Karpas-422 (cell line): ENCODE results near the gene NEGR1. TPM values are rescaled to one million over a fixed set of nuclear protein-coding genes. Genes with fewer than 3 reads are reported as not detected.

Experiments used
- DNase-seq: peaks from one replicate; pipeline ENCODE4 v3.0.0-alpha.2; 2015
- H2AFZ ChIP-seq: fragments of 200-600 bp; sonication (generic); 2 replicates; pipeline ENCODE4 v1.6.1; 2014; ENCODE audit warnings: antibody characterized with exemption, low read length, mixed read lengths
- H3K27ac ChIP-seq: fragments of 200-600 bp; sonication (generic); 2 replicates; pipeline ENCODE4 v1.5.1; 2014; ENCODE audit warnings: mild to moderate bottlenecking, low read length, moderate library complexity
- H3K27me3 ChIP-seq: fragments of 200-600 bp; sonication (generic); 2 replicates; pipeline ENCODE4 v1.6.1; 2014; ENCODE audit warnings: low read length, mixed read lengths
- H3K36me3 ChIP-seq: fragments of 200-600 bp; sonication (generic); 2 replicates; pipeline ENCODE4 v1.6.1; 2014; ENCODE audit warnings: low read length, mixed read lengths; ENCODE audit not compliant: insufficient read depth
- H3K4me1 ChIP-seq: fragments of 200-600 bp; sonication (generic); 2 replicates; pipeline ENCODE4 v1.6.1; 2014; ENCODE audit warnings: mild to moderate bottlenecking, low read length, mixed read lengths
- H3K4me2 ChIP-seq: fragments of 200-600 bp; sonication (generic); 2 replicates; pipeline ENCODE4 v1.6.1; 2014; ENCODE audit warnings: low read length, low read depth, mild to moderate bottlenecking; ENCODE audit not compliant: poor library complexity, severe bottlenecking
- H3K4me3 ChIP-seq: fragments of 200-600 bp; sonication (generic); 2 replicates; pipeline ENCODE4 v1.5.1; 2014; ENCODE audit warnings: mild to moderate bottlenecking, antibody characterized with exemption, low read length, mixed read lengths
- H3K79me2 ChIP-seq: fragments of 200-600 bp; sonication (generic); 2 replicates; pipeline ENCODE4 v1.6.1; 2014; ENCODE audit warnings: mild to moderate bottlenecking, low read length, mixed read lengths
- H3K9ac ChIP-seq: fragments of 200-600 bp; sonication (generic); 2 replicates; pipeline ENCODE4 v1.6.0; 2014; ENCODE audit warnings: low read length
- H3K9me2 ChIP-seq: fragments of 200-600 bp; sonication (generic), shearing (Covaris generic); replicated peaks from 2 replicates; pipeline ENCODE4 v1.6.0; 2014; ENCODE audit warnings: mild to moderate bottlenecking, low read length, moderate library complexity; ENCODE audit not compliant: insufficient read depth
- H3K9me3 ChIP-seq: fragments of 300-700, 200-600 bp; sonication (generic); 2 replicates; pipeline ENCODE4 v1.6.1; 2014; ENCODE audit warnings: low read length, mixed read lengths
- H4K20me1 ChIP-seq: fragments of 200-600 bp; sonication (generic); 2 replicates; pipeline ENCODE4 v1.6.1; 2014; ENCODE audit warnings: mild to moderate bottlenecking, antibody characterized with exemption, low read length, low read depth; ENCODE audit not compliant: insufficient read depth
- total RNA-seq: library from RNA; depleted of rRNA; stranded (reverse); fragments of >200 nt; shearing (Covaris generic); gene quantifications from 2 replicates; pipeline ENCODE4 v1.2.3, GENCODE V29; 2014; ENCODE audit warnings: low replicate concordance

The NEGR1 gene
- total RNA-seq, 1 experiment from 2014 or later = not detected

- no peak overlapping the region for H3K27ac ChIP-seq
- no peaks in the 10 kb centered on the region for H3K9me2 ChIP-seq
- H3K9ac ChIP-seq = no peak overlapping the region
- H4K20me1 ChIP-seq = no peaks in the 10 kb centered on the region
- H3K9me3 ChIP-seq = no peaks in the 10 kb centered on the region
- no peak overlapping the region for H3K4me3 ChIP-seq
- H2AFZ ChIP-seq = no peak overlapping the region
- H3K27me3 ChIP-seq = no peaks in the 10 kb centered on the region
- no peaks in the 10 kb centered on the region for H3K79me2 ChIP-seq
- no peak for DNase-seq
- no peaks in the 10 kb centered on the region for H3K4me1 ChIP-seq
- H3K36me3 ChIP-seq = no peaks in the 10 kb centered on the region
- no peak overlapping the region for H3K4me2 ChIP-seq
These were observed 696.3 kb downstream of the NEGR1 start for GRCh38 chr1:71586030-71586429.

- peaks cover 3% of the 10 kb centered on the region; the same call in 1 of the 2 replicates for H3K9me3 ChIP-seq
- no peaks in the 10 kb centered on the region for H3K4me1 ChIP-seq
- no peak overlapping the region for H3K4me3 ChIP-seq
- no peaks in the 10 kb centered on the region for H3K36me3 ChIP-seq
- H3K9me2 ChIP-seq = no peaks in the 10 kb centered on the region
- no peak overlapping the region for H2AFZ ChIP-seq
- H3K4me2 ChIP-seq = no peak overlapping the region
- no peaks in the 10 kb centered on the region for H3K27me3 ChIP-seq
- no peak overlapping the region for H3K9ac ChIP-seq
- no peak overlapping the region for H3K27ac ChIP-seq
- H3K79me2 ChIP-seq = no peaks in the 10 kb centered on the region
- no peaks in the 10 kb centered on the region for H4K20me1 ChIP-seq
- no peak for DNase-seq
These were observed 698.6 kb downstream of the NEGR1 start for GRCh38 chr1:71583756-71584155.

- no peak overlapping the region for H3K27ac ChIP-seq
- H3K9ac ChIP-seq = no peak overlapping the region
- no peak overlapping the region for H3K4me3 ChIP-seq
- H3K4me1 ChIP-seq = no peaks in the 10 kb centered on the region
- H3K4me2 ChIP-seq = no peak overlapping the region
- H3K79me2 ChIP-seq = no peaks in the 10 kb centered on the region
- DNase-seq = no peak
- H3K9me3 ChIP-seq = peaks cover 3% of the 10 kb centered on the region; the same call in 1 of the 2 replicates
- no peaks in the 10 kb centered on the region for H3K36me3 ChIP-seq
- no peak overlapping the region for H2AFZ ChIP-seq
- no peaks in the 10 kb centered on the region for H3K9me2 ChIP-seq
- H3K27me3 ChIP-seq = no peaks in the 10 kb centered on the region
- no peaks in the 10 kb centered on the region for H4K20me1 ChIP-seq
These were observed 699.7 kb downstream of the NEGR1 start for GRCh38 chr1:71582673-71583072.

- H3K27me3 ChIP-seq = no peaks in the 10 kb centered on the region
- no peak overlapping the region for H3K4me2 ChIP-seq
- H4K20me1 ChIP-seq = no peaks in the 10 kb centered on the region
- no peaks in the 10 kb centered on the region for H3K36me3 ChIP-seq
- H3K4me1 ChIP-seq = no peaks in the 10 kb centered on the region
- DNase-seq = no peak
- H3K79me2 ChIP-seq = no peaks in the 10 kb centered on the region
- H3K9me3 ChIP-seq = peaks cover 8% of the 10 kb centered on the region; the same call in 1 of the 2 replicates
- H2AFZ ChIP-seq = no peak overlapping the region
- no peaks in the 10 kb centered on the region for H3K9me2 ChIP-seq
- no peak overlapping the region for H3K27ac ChIP-seq
- H3K4me3 ChIP-seq = no peak overlapping the region
- no peak overlapping the region for H3K9ac ChIP-seq
These were observed 704.7 kb downstream of the NEGR1 start for GRCh38 chr1:71577451-71578131.

- Histone ChIP-seq H3K4me2 (no peak overlapping the region), H3K9me3 (peaks cover 5% of the 10 kb centered on the region; the same call in 1 of the 2 replicates), H3K36me3 (no peaks in the 10 kb centered on the region), H4K20me1 (no peaks in the 10 kb centered on the region), H3K27me3 (no peaks in the 10 kb centered on the region), H3K9me2 (no peaks in the 10 kb centered on the region), H3K9ac (no peak overlapping the region), H2AFZ (no peak overlapping the region), H3K27ac (no peak overlapping the region), H3K4me3 (no peak overlapping the region), H3K79me2 (no peaks in the 10 kb centered on the region), H3K4me1 (no peaks in the 10 kb centered on the region)
- no peak for DNase-seq
These were observed 710.3 kb downstream of the NEGR1 start for GRCh38 chr1:71572038-71572437.

GRCh38 chr1:71566413-71566812 is 715.9 kb downstream of the NEGR1 start:
- Histone ChIP-seq H2AFZ (no peak overlapping the region), H3K27ac (no peak overlapping the region), H3K4me2 (no peak overlapping the region), H3K9me2 (no peaks in the 10 kb centered on the region), H3K4me3 (no peak overlapping the region), H3K36me3 (no peaks in the 10 kb centered on the region), H3K27me3 (no peaks in the 10 kb centered on the region), H3K4me1 (no peaks in the 10 kb centered on the region), H3K9ac (no peak overlapping the region), H3K9me3 (peaks cover 8% of the 10 kb centered on the region), H3K79me2 (no peaks in the 10 kb centered on the region), H4K20me1 (no peaks in the 10 kb centered on the region)
- DNase-seq = no peak

GRCh38 chr1:71565831-71566230 is 716.5 kb downstream of the NEGR1 start:
- no peaks in the 10 kb centered on the region for H3K27me3 ChIP-seq
- H2AFZ ChIP-seq = no peak overlapping the region
- no peak overlapping the region for H3K9ac ChIP-seq
- no peaks in the 10 kb centered on the region for H4K20me1 ChIP-seq
- H3K4me2 ChIP-seq = no peak overlapping the region
- H3K9me3 ChIP-seq = peaks cover 8% of the 10 kb centered on the region
- H3K9me2 ChIP-seq = no peaks in the 10 kb centered on the region
- H3K4me1 ChIP-seq = no peaks in the 10 kb centered on the region
- H3K27ac ChIP-seq = no peak overlapping the region
- no peak for DNase-seq
- H3K36me3 ChIP-seq = no peaks in the 10 kb centered on the region
- H3K79me2 ChIP-seq = no peaks in the 10 kb centered on the region
- no peak overlapping the region for H3K4me3 ChIP-seq

- Histone ChIP-seq H3K9me2 (no peaks in the 10 kb centered on the region), H3K27ac (no peak overlapping the region), H4K20me1 (no peaks in the 10 kb centered on the region), H3K27me3 (no peaks in the 10 kb centered on the region), H3K9me3 (peaks cover 8% of the 10 kb centered on the region), H3K4me3 (no peak overlapping the region), H3K9ac (no peak overlapping the region), H3K4me1 (no peaks in the 10 kb centered on the region), H3K36me3 (no peaks in the 10 kb centered on the region), H2AFZ (no peak overlapping the region), H3K79me2 (no peaks in the 10 kb centered on the region), H3K4me2 (no peak overlapping the region)
- DNase-seq = no peak
These were observed 717.1 kb downstream of the NEGR1 start for GRCh38 chr1:71565262-71565661.
